ENCODE measurements around the gene SGSH. TPM values are rescaled to one million over a fixed set of nuclear protein-coding genes. Genes with fewer than 3 reads are reported as not detected.

The SGSH gene
- total RNA-seq, 1 experiment from 2014 or later, result 33.4 TPM

DNA sequence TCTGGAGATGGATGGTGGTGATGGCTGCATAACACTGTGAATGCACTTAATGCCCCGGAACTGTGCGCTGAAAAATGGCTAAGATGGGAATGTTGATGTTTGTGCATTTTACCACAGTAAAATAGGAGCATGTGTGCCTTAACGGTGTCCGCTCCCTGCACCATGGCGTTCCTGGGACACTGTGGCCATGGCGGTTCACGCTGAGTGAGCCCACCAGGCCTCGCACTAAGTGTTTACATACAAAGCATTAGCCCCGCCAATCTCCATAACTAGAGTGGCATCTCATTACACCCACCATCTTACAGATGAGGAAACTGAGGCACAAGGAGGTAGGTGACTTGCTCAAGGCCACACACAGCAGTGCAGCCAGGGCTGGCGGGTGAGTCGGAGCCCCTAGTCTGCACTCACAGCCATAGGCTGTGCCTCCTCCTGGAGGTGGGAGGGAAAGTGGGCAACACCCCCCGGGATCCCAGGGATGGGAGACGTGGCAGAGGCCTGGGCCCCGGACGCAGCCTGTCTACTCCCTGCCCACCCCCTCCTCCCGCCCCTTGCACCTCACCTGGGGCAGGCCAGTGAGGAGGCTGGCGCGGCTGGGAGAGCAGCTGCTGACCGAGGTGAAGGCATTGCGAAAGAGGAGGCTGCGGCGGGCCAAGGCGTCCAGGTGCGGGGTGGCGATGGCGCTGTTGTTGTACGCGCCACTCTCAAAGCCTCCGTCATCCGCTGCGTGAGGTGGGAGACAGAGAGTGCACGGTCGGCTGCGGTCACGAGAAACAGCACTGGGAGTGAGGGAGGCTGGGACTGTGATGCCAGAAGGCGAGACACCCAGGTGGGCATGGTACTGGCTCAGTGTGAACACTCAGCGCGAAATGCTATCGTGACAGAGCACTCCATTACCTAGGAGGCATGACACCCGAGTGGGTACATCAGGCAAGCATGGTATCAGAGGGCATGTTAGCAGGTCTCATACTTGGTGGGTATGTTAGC lies 3.4 kb downstream of the SGSH start:
- H3K4me1 ChIP-seq (ENCODE audit: insufficient read depth, low read length, poor library complexity, severe bottlenecking), result peaks cover 25% of the 10 kb centered on the region
- TF ChIP-seq, protein P1, sequence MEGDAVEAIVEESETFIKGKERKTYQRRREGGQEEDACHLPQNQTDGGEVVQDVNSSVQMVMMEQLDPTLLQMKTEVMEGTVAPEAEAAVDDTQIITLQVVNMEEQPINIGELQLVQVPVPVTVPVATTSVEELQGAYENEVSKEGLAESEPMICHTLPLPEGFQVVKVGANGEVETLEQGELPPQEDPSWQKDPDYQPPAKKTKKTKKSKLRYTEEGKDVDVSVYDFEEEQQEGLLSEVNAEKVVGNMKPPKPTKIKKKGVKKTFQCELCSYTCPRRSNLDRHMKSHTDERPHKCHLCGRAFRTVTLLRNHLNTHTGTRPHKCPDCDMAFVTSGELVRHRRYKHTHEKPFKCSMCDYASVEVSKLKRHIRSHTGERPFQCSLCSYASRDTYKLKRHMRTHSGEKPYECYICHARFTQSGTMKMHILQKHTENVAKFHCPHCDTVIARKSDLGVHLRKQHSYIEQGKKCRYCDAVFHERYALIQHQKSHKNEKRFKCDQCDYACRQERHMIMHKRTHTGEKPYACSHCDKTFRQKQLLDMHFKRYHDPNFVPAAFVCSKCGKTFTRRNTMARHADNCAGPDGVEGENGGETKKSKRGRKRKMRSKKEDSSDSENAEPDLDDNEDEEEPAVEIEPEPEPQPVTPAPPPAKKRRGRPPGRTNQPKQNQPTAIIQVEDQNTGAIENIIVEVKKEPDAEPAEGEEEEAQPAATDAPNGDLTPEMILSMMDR (conservative IDR thresholded peaks at IDR 0.05; ENCODE audit: low read depth, low read length), result no peak
- no peak for TF ChIP-seq EZH2 (IDR thresholded peaks at IDR 0.05; ENCODE audit: borderline replicate concordance, low read depth, low read length, poor library complexity, severe bottlenecking)
- no TSS peak for BruUV-seq (replicated peaks)
- H3K36me3 ChIP-seq (ENCODE audit: insufficient read depth, low read length, poor library complexity, severe bottlenecking), result no peaks in the 10 kb centered on the region
- intact Hi-C loops (cut with micrococcal nuclease; ENCODE audit: unreplicated experiment), result no loop called here
- ChIA-PET POLR2A (ENCODE audit: low non-redundant PET) (no interaction called here), CTCF (no interaction called here)
- no peak overlapping the region for H3K4me3 ChIP-seq (ENCODE audit: low read depth, low read length, poor library complexity, severe bottlenecking)
- H3K27ac ChIP-seq (ENCODE audit: low read depth, low read length, poor library complexity, severe bottlenecking), result no peak overlapping the region
- DNase-seq (ENCODE audit: low spot score), result no peak
- H3K27me3 ChIP-seq (replicated peaks; ENCODE audit: insufficient read depth, low read depth, low read length, poor library complexity), result no peaks in the 10 kb centered on the region
- no peaks in the 10 kb centered on the region for H3K9me3 ChIP-seq (ENCODE audit: low read depth, low read length, poor library complexity, severe bottlenecking)

DNA sequence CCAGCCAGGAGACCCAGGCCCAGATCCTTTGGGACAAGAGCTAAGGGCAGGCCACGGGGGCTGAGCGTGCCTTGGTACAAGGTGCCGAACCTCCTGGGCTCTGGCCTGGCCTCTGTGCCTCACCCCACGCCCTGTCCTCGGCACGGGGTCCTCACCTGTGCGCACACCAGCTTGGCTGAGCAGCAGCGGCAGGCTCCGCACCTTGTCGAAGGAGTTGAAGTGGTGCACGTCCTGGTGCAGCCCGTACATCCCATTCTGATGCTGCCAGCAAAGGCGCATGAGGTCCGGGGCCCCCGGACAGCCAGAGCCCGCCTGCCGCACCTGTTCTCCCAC lies 5.3 kb downstream of the SGSH start:
- TF ChIP-seq EZH2 (IDR thresholded peaks at IDR 0.05; ENCODE audit: borderline replicate concordance, low read depth, low read length, poor library complexity, severe bottlenecking), result no peak
- TF ChIP-seq, protein P1 (conservative IDR thresholded peaks at IDR 0.05; ENCODE audit: low read depth, low read length), result no peak
- DNase-seq (ENCODE audit: low spot score), result no peak
- no peaks in the 10 kb centered on the region for H3K9me3 ChIP-seq (ENCODE audit: low read depth, low read length, poor library complexity, severe bottlenecking)
- H3K4me1 ChIP-seq (ENCODE audit: insufficient read depth, low read length, poor library complexity, severe bottlenecking), result peaks cover 31% of the 10 kb centered on the region
- H3K36me3 ChIP-seq (ENCODE audit: insufficient read depth, low read length, poor library complexity, severe bottlenecking), result no peaks in the 10 kb centered on the region
- intact Hi-C loops (cut with micrococcal nuclease; ENCODE audit: unreplicated experiment), result no loop called here
- BruUV-seq (replicated peaks), result no TSS peak
- no peak overlapping the region for H3K27ac ChIP-seq (ENCODE audit: low read depth, low read length, poor library complexity, severe bottlenecking)
- H3K4me3 ChIP-seq (ENCODE audit: low read depth, low read length, poor library complexity, severe bottlenecking), result no peak overlapping the region
- ChIA-PET CTCF (no interaction called here), POLR2A (ENCODE audit: low non-redundant PET) (interaction anchor here (0.6 kb wide), 1 partner anchor 88 kb away, joined by 3 read pairs; no protein-coding TSS in a partner anchor)
- no peaks in the 10 kb centered on the region for H3K27me3 ChIP-seq (replicated peaks; ENCODE audit: insufficient read depth, low read depth, low read length, poor library complexity)

DNA sequence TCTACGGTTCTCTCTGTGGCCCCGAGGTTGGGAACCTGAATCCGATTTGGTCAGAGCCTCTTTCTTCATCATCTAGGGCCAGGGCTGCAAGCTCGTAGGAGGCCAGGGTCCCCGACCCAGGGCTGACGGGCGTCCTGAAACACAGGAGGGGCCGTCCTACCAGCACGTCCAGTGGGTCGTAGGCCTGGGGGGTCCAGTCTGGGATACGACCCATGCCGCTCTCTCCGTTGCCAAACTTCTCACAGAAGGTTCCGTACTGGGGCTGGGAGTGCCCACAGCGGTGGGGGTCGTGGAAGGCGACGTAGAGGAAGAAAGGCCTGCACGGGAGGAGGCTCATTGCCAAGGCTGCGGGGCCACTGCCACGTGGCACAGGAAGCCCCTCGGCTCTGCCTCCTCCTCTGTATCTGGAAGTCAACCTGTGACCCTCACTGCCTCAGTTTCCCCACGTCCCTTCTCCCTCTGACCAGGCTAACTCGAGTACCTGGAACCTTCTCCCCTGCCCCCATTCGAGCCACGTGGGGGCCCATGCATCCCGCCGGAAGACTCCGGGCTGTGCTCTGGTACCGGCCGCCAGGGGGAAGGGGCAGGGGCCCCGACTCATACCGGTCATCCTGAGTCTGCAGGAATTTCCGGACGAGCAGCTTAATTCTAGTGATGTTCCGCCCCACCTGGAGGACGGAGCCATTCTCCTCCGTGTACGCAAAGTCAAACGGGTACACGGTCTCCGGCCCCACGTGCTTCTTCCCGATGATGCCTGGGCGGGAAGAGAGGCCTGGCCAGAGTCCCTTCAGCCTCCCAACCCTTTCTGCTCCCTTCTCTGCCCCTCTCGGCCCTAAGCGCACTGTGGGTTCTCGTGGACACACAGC lies 5.9 kb downstream of the SGSH start:
- no peak for TF ChIP-seq EZH2 (IDR thresholded peaks at IDR 0.05; ENCODE audit: borderline replicate concordance, low read depth, low read length, poor library complexity, severe bottlenecking)
- TF ChIP-seq, protein P1 (conservative IDR thresholded peaks at IDR 0.05; ENCODE audit: low read depth, low read length), result no peak
- CTCF ChIA-PET, result no interaction called here
- POLR2A ChIA-PET (ENCODE audit: low non-redundant PET), result interaction anchor here (0.6 kb wide), 1 partner anchor 88 kb away, joined by 3 read pairs; no protein-coding TSS in a partner anchor

More for the DNA sequence above, 5.9 kb downstream of the SGSH start:
- no peak overlapping the region for H3K4me3 ChIP-seq (ENCODE audit: low read depth, low read length, poor library complexity, severe bottlenecking)
- no peaks in the 10 kb centered on the region for H3K36me3 ChIP-seq (ENCODE audit: insufficient read depth, low read length, poor library complexity, severe bottlenecking)
- intact Hi-C loops (cut with micrococcal nuclease; ENCODE audit: unreplicated experiment), result no loop called here
- no TSS peak for BruUV-seq (replicated peaks)
- H3K27ac ChIP-seq (ENCODE audit: low read depth, low read length, poor library complexity, severe bottlenecking), result no peak overlapping the region
- no peak for DNase-seq (ENCODE audit: low spot score)
- no peaks in the 10 kb centered on the region for H3K9me3 ChIP-seq (ENCODE audit: low read depth, low read length, poor library complexity, severe bottlenecking)
- H3K4me1 ChIP-seq (ENCODE audit: insufficient read depth, low read length, poor library complexity, severe bottlenecking), result peaks cover 26% of the 10 kb centered on the region
- H3K27me3 ChIP-seq (replicated peaks; ENCODE audit: insufficient read depth, low read depth, low read length, poor library complexity), result no peaks in the 10 kb centered on the region

Measured in A673 (cell line).